IPS-18a (cell line): ENCODE measurements around the gene MAD1L1.

Experiments used
- H3K27ac ChIP-seq: one replicate; pipeline ENCODE4 v1.5.1; 2013; ENCODE audit warnings: low read length
- H3K27me3 ChIP-seq: one replicate; pipeline ENCODE4 v1.6.1; 2013; ENCODE audit warnings: mild to moderate bottlenecking, low read length; ENCODE audit not compliant: control insufficient read depth, insufficient read depth
- H3K36me3 ChIP-seq: one replicate; pipeline ENCODE4 v1.6.1; 2013; ENCODE audit warnings: low read depth, low read length; ENCODE audit not compliant: control insufficient read depth
- H3K4me1 ChIP-seq: one replicate; pipeline ENCODE4 v1.6.1; 2013; ENCODE audit warnings: low read depth, low read length; ENCODE audit not compliant: control insufficient read depth
- H3K4me3 ChIP-seq: one replicate; pipeline ENCODE4 v1.5.1; 2013; ENCODE audit warnings: low read length
- H3K9ac ChIP-seq: one replicate; pipeline ENCODE4 v1.6.1; 2013; ENCODE audit warnings: mild to moderate bottlenecking, low read length, moderate library complexity
- H3K9me3 ChIP-seq: one replicate; pipeline ENCODE4 v1.6.1; 2013; ENCODE audit warnings: low read depth, low read length; ENCODE audit not compliant: control insufficient read depth

Gene MAD1L1

GRCh38 chr7:2257651-2258050 is 24.9 kb upstream of the MAD1L1 start:
- no peak overlapping the region for H3K4me3 ChIP-seq
- no peak overlapping the region for H3K9ac ChIP-seq
- peaks cover 6% of the 10 kb centered on the region for H3K36me3 ChIP-seq
- H3K27me3 ChIP-seq = no peaks in the 10 kb centered on the region
- H3K27ac ChIP-seq = no peak overlapping the region
- H3K4me1 ChIP-seq = no peaks in the 10 kb centered on the region
- no peaks in the 10 kb centered on the region for H3K9me3 ChIP-seq

GRCh38 chr7:2257046-2257551 is 24.4 kb upstream of the MAD1L1 start:
- H3K4me1 ChIP-seq = no peaks in the 10 kb centered on the region
- no peak overlapping the region for H3K9ac ChIP-seq
- no peaks in the 10 kb centered on the region for H3K27me3 ChIP-seq
- no peak overlapping the region for H3K4me3 ChIP-seq
- H3K36me3 ChIP-seq = peaks cover 6% of the 10 kb centered on the region
- no peaks in the 10 kb centered on the region for H3K9me3 ChIP-seq
- no peak overlapping the region for H3K27ac ChIP-seq

- H3K9ac ChIP-seq = no peak overlapping the region
- H3K27me3 ChIP-seq = no peaks in the 10 kb centered on the region
- H3K9me3 ChIP-seq = no peaks in the 10 kb centered on the region
- no peak overlapping the region for H3K4me3 ChIP-seq
- H3K27ac ChIP-seq = no peak overlapping the region
- H3K36me3 ChIP-seq = peaks cover 6% of the 10 kb centered on the region
- no peaks in the 10 kb centered on the region for H3K4me1 ChIP-seq
These were observed 23.7 kb upstream of the MAD1L1 start for GRCh38 chr7:2256306-2257045.

- H3K36me3 ChIP-seq = peaks cover 6% of the 10 kb centered on the region
- no peaks in the 10 kb centered on the region for H3K27me3 ChIP-seq
- H3K4me3 ChIP-seq = no peak overlapping the region
- H3K4me1 ChIP-seq = no peaks in the 10 kb centered on the region
- H3K9ac ChIP-seq = no peak overlapping the region
- H3K9me3 ChIP-seq = no peaks in the 10 kb centered on the region
- H3K27ac ChIP-seq = no peak overlapping the region
These were observed 22.7 kb upstream of the MAD1L1 start for GRCh38 chr7:2255145-2256139.

- Histone ChIP-seq H3K4me1 (no peaks in the 10 kb centered on the region), H3K27me3 (no peaks in the 10 kb centered on the region), H3K9ac (no peak overlapping the region), H3K4me3 (no peak overlapping the region), H3K36me3 (peaks cover 3% of the 10 kb centered on the region), H3K27ac (no peak overlapping the region), H3K9me3 (no peaks in the 10 kb centered on the region)
These were observed 21.8 kb upstream of the MAD1L1 start for GRCh38 chr7:2254429-2255144.

GRCh38 chr7:2253525-2254244 is 20.9 kb upstream of the MAD1L1 start:
- Histone ChIP-seq H3K36me3 (peaks cover 3% of the 10 kb centered on the region), H3K9me3 (no peaks in the 10 kb centered on the region), H3K4me3 (no peak overlapping the region), H3K27me3 (no peaks in the 10 kb centered on the region), H3K9ac (no peak overlapping the region), H3K4me1 (no peaks in the 10 kb centered on the region), H3K27ac (no peak overlapping the region)

- Histone ChIP-seq H3K27me3 (no peaks in the 10 kb centered on the region), H3K9me3 (no peaks in the 10 kb centered on the region), H3K27ac (no peak overlapping the region), H3K4me1 (no peaks in the 10 kb centered on the region), H3K4me3 (no peak overlapping the region), H3K9ac (no peak overlapping the region), H3K36me3 (peaks cover 3% of the 10 kb centered on the region)
These were observed 20.3 kb upstream of the MAD1L1 start for GRCh38 chr7:2253021-2253420.

- Histone ChIP-seq H3K27ac (no peak overlapping the region), H3K4me1 (peaks cover 4% of the 10 kb centered on the region), H3K27me3 (no peaks in the 10 kb centered on the region), H3K9ac (no peak overlapping the region), H3K36me3 (peaks cover 3% of the 10 kb centered on the region), H3K4me3 (no peak overlapping the region), H3K9me3 (no peaks in the 10 kb centered on the region)
These were observed 19.4 kb upstream of the MAD1L1 start for GRCh38 chr7:2251841-2252771.

- H3K27me3 ChIP-seq = no peaks in the 10 kb centered on the region
- no peak overlapping the region for H3K9ac ChIP-seq
- H3K27ac ChIP-seq = no peak overlapping the region
- H3K4me1 ChIP-seq = peaks cover 4% of the 10 kb centered on the region
- H3K4me3 ChIP-seq = no peak overlapping the region
- peaks cover 3% of the 10 kb centered on the region for H3K36me3 ChIP-seq
- H3K9me3 ChIP-seq = no peaks in the 10 kb centered on the region
These were observed 18.6 kb upstream of the MAD1L1 start for GRCh38 chr7:2251381-2251780.

- H3K4me3 ChIP-seq = no peak overlapping the region
- no peak overlapping the region for H3K9ac ChIP-seq
- H3K27me3 ChIP-seq = no peaks in the 10 kb centered on the region
- H3K9me3 ChIP-seq = no peaks in the 10 kb centered on the region
- peaks cover 9% of the 10 kb centered on the region for H3K36me3 ChIP-seq
- H3K27ac ChIP-seq = no peak overlapping the region
- H3K4me1 ChIP-seq = peaks cover 4% of the 10 kb centered on the region
These were observed 17.1 kb upstream of the MAD1L1 start for GRCh38 chr7:2249744-2250323.
